Activated CD8-positive, alpha-beta T cell treated with anti-CD3 and anti-CD28 coated beads for 36 hours (primary cell): ENCODE measurements around the gene MATCAP1. TPM values are rescaled to one million over a fixed set of nuclear protein-coding genes. Genes with fewer than 3 reads are reported as not detected.
A peak's percentile ranks its signal among the peaks of the same experiment; 100 is the strongest.

Source experiments
- ATAC-seq: fragments of 200-7000 bp; cut with Tn5 transposase; one replicate; pipeline ENCODE4 v1.10.0; 2021; ENCODE audit warnings: mild to moderate bottlenecking, moderate library complexity
- CTCF ChIA-PET: fragments of 350-600 bp; sonication (Branson Sonifier 250); formaldehyde crosslinking; loops from one replicate; lab custom pipeline; 2021; ENCODE audit warnings: antibody characterized with exemption; lab: Charles Lee
- POLR2A ChIA-PET: fragments of 350-600 bp; sonication (Branson Sonifier 250); formaldehyde crosslinking; loops from one replicate; lab custom pipeline; 2021; ENCODE audit warnings: antibody characterized with exemption; lab: Charles Lee
- DNase-seq: peaks from one replicate; pipeline ENCODE4 v3.0.0-alpha.2; 2020
- H3K27ac Mint-ChIP-seq: one replicate; pipeline ENCODE4 v1.8.0; 2021; ENCODE audit warnings: mild to moderate bottlenecking, mixed read lengths
- H3K27me3 Mint-ChIP-seq: one replicate; pipeline ENCODE4 v1.8.0; 2021; ENCODE audit warnings: mixed read lengths
- H3K36me3 Mint-ChIP-seq: one replicate; pipeline ENCODE4 v1.8.0; 2021; ENCODE audit warnings: low read depth, mixed read lengths
- H3K4me1 Mint-ChIP-seq: one replicate; pipeline ENCODE4 v1.8.0; 2021; ENCODE audit warnings: low read depth, mixed read lengths
- H3K4me3 Mint-ChIP-seq: one replicate; pipeline ENCODE4 v1.8.0; 2021; ENCODE audit warnings: mild to moderate bottlenecking, moderate library complexity, mixed read lengths
- H3K9me3 Mint-ChIP-seq: one replicate; pipeline ENCODE4 v1.8.0; 2021; ENCODE audit warnings: mixed read lengths
- CTCF ChIP-seq: fragments of 200-600 bp; IDR thresholded peaks from one replicate; pipeline ENCODE4 v1.8.0; 2022; ENCODE audit warnings: antibody characterized with exemption, mild to moderate bottlenecking
- intact Hi-C: fragments of 100-400 bp; cut with micrococcal nuclease; formaldehyde crosslinking; loops from one replicate; pipeline ENCODE4 v1.10.0; 2022
- total RNA-seq, 2 experiments: library from RNA; stranded (reverse); gene quantifications; one replicate each; pipeline ENCODE4 v1.2.3, GENCODE V29; 2021

The MATCAP1 gene
- total RNA-seq, 2 experiments from 2014 or later: 49.5 to 49.9 TPM

GRCh38 chr16:67192781-67193361 lies 9.1 kb upstream of the MATCAP1 start:
- no peak for TF ChIP-seq CTCF
- peak overlapping the region; percentile 93 for H3K4me3 Mint-ChIP-seq
- peak overlapping the region; percentile 87 for H3K27ac Mint-ChIP-seq
- no peaks in the 10 kb centered on the region for H3K27me3 Mint-ChIP-seq
- ChIA-PET POLR2A (interaction anchor here (0.6 to 2.2 kb wide), 8 partner anchors 16 to 43 kb away, joined by 3 to 9 read pairs (median 4); no protein-coding TSS in a partner anchor), CTCF (interaction anchor here (1.0 to 1.7 kb wide), 7 partner anchors 34 to 240 kb away, joined by 3 to 6 read pairs (median 3); partner anchors contain the start of genes FHOD1 and TMEM208)
- DNase-seq (no peak), ATAC-seq (no peak)
- H3K9me3 Mint-ChIP-seq: no peaks in the 10 kb centered on the region
- peaks cover 45% of the 10 kb centered on the region for H3K36me3 Mint-ChIP-seq
- intact Hi-C loops: loop anchor here (2.0 kb wide), 1 partner anchor 52 kb away; no protein-coding TSS in a partner anchor
- H3K4me1 Mint-ChIP-seq: peaks cover 45% of the 10 kb centered on the region

GRCh38 chr16:67191995-67192681 lies 8.4 kb upstream of the MATCAP1 start, which contains the start of gene E2F4:
TSS of gene E2F4 (plus strand) at chr16:67192155. CDS start at chr16:67192228, 73 bp downstream.
- no peaks in the 10 kb centered on the region for H3K27me3 Mint-ChIP-seq
- peaks cover 42% of the 10 kb centered on the region for H3K36me3 Mint-ChIP-seq
- peaks cover 45% of the 10 kb centered on the region for H3K4me1 Mint-ChIP-seq
- peak within 1 kb of the TSS; percentile 88 for H3K27ac Mint-ChIP-seq
- ChIA-PET CTCF (interaction anchor here (1.0 to 1.7 kb wide), 7 partner anchors 35 to 239 kb away, joined by 3 to 6 read pairs (median 3); partner anchors contain the start of genes FHOD1 and TMEM208), POLR2A (interaction anchor here (0.9 to 2.2 kb wide), 5 partner anchors 15 to 44 kb away, joined by 4 to 9 read pairs (median 5); no protein-coding TSS in a partner anchor)
- intact Hi-C loops: loop anchor here (2.0 kb wide), 1 partner anchor 53 kb away; no protein-coding TSS in a partner anchor
- peak within 1 kb of the TSS; percentile 93 for H3K4me3 Mint-ChIP-seq
- DNase-seq (peak; percentile 91), ATAC-seq (peak; percentile 98)
- no peak for TF ChIP-seq CTCF
- H3K9me3 Mint-ChIP-seq: no peaks in the 10 kb centered on the region

- no peak for TF ChIP-seq CTCF
- DNase-seq (no peak), ATAC-seq (peak; percentile 34)
- POLR2A ChIA-PET: no interaction called here
- Mint-ChIP-seq H3K27me3 (no peaks in the 10 kb centered on the region), H3K4me3 (peak overlapping the region; percentile 93), H3K27ac (peak overlapping the region; percentile 88), H3K4me1 (peaks cover 40% of the 10 kb centered on the region), H3K9me3 (no peaks in the 10 kb centered on the region), H3K36me3 (peaks cover 36% of the 10 kb centered on the region)
- CTCF ChIA-PET: interaction anchor here (1.7 kb wide), 1 partner anchor 55 kb away, joined by 6 read pairs; the partner anchor contains the start of gene FHOD1
- intact Hi-C loops: no loop called here
Measured at GRCh38 chr16:67191411-67191994, 7.7 kb upstream of the MATCAP1 start.

- POLR2A ChIA-PET: interaction anchor here (1.1 kb wide), 1 partner anchor 36 kb away, joined by 3 read pairs; no protein-coding TSS in a partner anchor
- Mint-ChIP-seq H3K4me3 (peak overlapping the region; percentile 93), H3K27ac (peak overlapping the region; percentile 88), H3K4me1 (peaks cover 32% of the 10 kb centered on the region), H3K27me3 (peaks cover under 1% of the 10 kb centered on the region), H3K9me3 (no peaks in the 10 kb centered on the region), H3K36me3 (peaks cover 29% of the 10 kb centered on the region)
- DNase-seq: no peak
- intact Hi-C loops: no loop called here
- no peak for ATAC-seq
- CTCF ChIA-PET: interaction anchor here (1.9 kb wide), 1 partner anchor 35 kb away, joined by 7 read pairs; no protein-coding TSS in a partner anchor
- no peak for TF ChIP-seq CTCF
Measured at GRCh38 chr16:67190448-67191399, 7.0 kb upstream of the MATCAP1 start.
